Raji (cell line): ENCODE measurements around the gene CCDC172.

Experiments
- POLR2A ChIP-seq: IDR thresholded peaks from 2 replicates; pipeline ENCODE4 v1.6.1; 2011; ENCODE audit warnings: low read depth, low read length, control low read depth; ENCODE audit not compliant: insufficient read depth

CCDC172 gene, protein sequence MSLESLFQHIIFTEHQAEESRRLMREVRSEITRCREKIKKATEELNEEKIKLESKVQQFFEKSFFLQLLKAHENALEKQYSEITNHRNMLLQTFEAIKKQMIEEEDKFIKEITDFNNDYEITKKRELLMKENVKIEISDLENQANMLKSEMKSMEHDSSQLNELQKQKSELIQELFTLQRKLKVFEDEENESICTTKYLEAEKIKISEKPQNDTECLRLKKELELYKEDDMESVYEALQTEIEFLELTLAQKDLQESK

DNA sequence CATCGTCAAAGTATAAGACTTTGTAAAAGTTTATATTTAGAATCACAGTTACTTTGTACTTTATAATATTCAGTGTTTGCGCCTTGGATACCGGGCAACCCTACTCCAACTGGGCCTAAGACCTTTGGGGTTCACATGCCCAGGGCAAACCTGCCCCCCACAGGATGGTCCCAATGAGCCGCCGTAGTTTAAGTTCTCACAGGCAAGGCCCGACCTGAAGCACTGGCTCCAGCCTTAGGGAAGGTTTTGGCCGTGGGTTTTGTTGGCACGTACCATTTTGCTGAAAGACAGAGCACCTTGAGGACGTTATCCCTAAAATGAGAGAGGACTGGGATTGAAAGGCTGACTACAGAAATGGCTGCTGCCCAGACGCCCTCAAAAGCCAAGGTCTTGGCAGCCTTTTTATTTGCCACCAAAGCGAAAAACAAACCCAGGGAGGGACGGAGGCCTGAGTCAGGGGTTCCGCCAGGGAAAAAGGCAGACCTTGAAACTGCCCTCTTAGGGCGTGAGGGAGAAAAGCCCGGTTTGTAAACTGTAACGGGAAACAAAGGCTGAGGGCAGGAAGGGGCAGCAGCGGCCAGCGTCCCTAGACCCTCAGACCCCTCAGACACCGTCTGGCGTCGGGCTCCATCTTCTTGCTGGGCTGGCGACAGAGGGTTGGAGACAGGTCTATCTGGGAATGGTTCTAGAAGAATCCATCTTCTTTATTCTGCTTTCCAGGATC, at the start of gene CCDC172:
Gene CCDC172 (plus strand): TSS at position 222 of the 724 bp plus-strand sequence. CDS start 564 bp downstream, outside the sequence.
- no peak for TF ChIP-seq POLR2A

DNA sequence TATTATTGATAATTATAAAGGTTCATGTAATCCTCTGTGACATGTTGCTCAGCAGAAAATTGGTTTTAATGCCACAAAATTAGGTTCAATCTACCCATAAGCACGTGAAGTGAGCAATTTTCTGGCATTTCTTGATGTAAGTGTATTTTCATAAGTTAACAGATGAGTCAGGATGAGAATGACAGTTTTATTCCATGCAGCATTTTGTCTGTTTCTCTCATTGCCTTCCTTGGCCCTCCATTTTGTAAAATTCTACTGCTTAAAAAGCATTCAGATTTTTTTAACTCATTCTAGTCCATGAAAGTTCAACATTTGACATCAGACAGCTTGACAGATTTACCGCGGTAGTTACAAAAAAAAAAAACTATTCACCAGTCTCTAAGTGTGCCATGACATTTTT, 47.3 kb upstream of the CCDC172 start:
- no peak for TF ChIP-seq POLR2A

DNA sequence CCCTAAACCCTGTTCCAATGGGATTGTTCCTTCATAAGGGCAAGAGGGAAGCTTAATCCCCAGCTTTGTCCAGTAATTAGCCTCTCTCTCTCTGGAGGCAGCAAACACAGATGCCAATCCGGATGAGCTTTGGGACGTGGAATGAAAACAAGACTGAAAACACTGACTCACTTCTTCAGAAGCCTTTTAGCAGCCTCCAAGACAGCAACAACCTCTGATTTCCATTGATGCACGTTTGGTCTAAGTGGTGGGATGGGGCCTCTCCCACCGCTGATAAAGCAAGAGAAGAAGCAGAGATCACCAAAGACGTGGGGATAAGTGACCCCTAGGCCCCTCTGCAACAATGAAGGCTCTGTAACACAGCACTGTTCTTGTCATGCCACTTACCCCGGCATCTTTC, 45.4 kb upstream of the CCDC172 start:
- TF ChIP-seq POLR2A = no peak

DNA sequence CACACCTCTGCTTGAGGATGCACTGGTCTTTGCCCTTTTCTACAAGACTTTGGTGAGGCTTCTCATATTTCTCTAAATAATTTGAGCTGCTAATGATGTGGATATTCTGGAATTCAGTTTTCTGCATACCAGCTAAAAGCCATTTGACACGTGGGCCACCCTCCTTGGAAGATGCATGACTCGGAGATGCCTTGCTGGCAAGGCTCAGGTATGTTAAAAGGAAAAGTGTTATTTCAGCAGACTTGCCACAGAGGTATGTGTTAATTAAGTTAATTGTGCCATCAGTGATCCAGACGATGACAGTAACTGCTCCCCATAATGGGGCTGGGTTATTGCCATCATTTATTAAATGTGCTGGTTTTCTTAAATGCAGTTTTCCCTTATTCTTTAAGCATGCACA, 42.5 kb upstream of the CCDC172 start:
- no peak for TF ChIP-seq POLR2A

DNA sequence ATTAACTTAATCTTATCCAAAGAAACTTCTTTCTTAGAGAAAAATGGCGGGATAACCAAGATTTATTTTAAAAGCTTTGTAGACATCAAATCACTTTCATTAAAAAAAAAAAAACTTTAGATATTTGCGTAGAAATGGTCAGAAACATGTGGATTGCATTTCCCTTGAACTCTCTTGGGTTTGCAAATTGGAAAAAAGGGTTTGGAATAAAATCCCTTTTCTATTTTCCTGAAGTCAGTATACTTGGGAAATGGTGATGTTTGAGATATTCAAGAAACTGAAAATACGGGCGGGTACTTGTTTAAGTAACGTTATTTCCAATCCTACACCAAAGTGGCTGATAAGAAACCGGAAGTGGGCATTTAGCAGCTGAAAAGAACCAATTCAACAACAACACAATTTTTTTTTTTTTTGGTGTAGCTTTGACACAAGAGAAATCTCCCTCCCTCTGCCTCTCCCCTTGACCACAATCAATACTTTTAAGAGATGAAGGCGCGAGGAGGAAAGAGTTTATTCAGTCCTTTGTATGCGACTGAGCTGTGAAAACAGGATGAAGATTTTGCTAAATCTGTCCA, 37.5 kb upstream of the CCDC172 start:
- no peak for TF ChIP-seq POLR2A

DNA sequence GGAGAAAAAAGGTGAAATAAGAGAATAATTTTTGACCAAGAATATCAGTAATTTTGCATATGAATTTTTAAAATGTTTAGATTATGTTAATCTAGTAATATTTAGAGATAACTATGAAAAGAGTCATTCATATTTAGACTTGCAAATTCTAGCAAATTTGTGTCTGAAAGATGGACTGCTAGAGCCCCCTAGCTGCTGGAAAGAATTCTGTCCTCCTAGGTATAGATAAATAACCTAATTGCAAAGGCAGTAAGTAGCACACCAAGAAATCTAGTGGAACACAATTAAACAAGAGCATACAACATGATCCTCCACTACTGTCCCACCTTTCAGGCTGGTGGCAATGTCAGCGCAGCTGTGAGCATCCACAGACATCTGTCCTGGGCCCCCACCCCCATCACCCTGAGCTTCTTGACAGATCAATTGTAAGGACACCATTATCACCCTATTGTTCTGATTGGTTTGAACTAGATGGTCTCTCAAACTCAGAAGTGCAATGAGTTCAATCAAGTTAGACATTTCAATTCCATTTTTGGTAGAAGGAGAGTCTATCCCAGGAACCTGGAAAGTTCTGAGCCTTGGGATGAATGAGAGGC, 36.2 kb upstream of the CCDC172 start:
- TF ChIP-seq POLR2A = no peak

DNA sequence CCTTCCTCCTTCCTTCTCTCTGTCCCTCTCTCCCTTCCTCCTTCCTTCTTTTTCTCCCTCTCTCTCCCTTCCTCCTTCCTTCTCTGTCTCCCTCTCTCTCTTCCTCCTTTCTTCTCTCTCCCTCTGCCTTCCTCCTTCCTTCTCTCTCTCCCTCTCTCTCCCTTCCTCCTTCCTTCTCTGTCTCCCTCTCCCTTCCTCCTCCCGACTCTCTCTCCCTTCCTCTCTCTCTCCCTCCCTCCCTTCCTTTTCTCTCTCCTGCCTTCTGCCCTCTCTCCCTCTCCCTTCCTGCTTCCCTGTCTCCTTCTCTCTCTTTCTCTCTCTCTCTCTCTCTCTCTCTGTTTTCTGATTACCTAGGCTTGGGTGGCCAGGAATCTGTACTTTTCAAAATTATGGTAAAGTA, 34.6 kb upstream of the CCDC172 start:
- no peak for TF ChIP-seq POLR2A

DNA sequence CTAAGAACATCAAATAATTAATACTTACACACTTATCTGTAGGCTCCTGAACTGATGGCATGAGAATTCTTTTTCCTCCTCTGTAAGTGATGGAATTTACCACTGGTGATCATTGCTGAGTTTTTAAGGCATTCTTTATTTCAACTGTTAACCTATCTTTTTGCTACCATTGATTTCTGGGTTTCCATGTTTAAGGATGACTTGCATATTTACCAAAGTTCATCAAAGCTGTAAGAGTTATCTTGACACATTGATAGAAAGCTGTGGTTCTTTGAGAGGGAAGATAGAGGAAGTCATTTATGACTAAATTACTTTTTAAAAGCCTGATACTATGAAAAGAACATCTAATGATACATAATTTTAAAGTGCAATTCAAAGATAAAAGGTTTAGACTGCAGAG, 31.8 kb upstream of the CCDC172 start:
- no peak for TF ChIP-seq POLR2A

DNA sequence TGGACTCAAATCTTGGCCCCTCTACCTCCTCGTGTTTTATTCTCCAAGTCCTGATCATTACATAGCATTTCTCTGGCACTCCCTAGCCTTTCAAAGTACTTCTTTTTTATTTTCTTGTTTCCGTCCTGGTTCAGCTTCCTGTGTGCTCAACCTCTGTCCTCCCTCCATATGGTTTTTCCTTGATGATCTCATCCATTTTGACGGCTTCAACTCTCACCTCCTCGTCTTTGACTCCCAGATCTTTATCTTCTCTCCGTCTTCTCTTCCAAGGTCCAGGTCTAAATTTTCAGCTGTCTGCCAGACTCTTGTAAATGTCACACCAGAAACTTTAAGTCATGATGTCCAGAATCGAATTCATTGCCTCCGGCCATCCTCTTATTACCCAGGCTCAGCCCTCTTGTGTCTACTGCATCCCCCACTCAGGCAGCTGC, 27.9 kb upstream of the CCDC172 start:
- TF ChIP-seq POLR2A = no peak

DNA sequence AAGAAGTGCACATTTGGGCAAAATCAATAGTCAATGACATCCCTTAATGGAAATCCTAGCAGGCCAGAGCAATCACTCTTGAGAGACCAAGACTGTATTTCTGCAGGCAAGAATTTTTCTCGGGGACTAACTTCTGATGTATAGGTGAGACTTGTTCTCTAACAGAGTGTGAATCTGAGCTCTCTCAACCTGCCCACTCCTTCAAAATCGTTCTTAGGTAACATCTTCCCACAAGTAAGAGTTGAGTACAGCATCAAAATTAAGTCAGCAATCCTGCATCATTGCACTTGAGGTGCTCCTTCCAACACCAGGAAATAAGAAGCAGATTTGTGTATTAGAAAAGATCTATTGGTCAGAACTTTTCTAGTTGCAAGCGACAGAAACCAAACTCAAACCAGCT, 25.7 kb upstream of the CCDC172 start:
- no peak for TF ChIP-seq POLR2A

DNA sequence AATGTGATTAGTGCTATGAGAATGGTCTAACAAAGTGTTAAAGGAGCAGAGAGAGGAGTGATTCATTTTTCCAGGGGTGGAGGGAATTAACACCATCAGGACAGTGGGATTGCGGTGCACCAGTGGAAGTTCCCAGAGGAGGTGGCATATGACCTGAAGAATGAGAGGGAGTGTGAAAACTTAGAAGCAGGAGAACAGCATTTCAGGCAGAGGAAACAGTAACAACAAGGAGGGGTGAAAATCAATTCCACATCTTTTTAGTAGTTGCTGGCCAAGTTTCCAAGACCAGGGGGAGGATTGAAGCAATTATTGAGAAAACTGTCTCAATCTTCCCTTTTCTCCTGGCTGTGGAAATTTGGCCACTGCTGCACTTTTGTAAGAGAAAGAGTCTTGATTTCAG, 23.7 kb upstream of the CCDC172 start:
- no peak for TF ChIP-seq POLR2A

DNA sequence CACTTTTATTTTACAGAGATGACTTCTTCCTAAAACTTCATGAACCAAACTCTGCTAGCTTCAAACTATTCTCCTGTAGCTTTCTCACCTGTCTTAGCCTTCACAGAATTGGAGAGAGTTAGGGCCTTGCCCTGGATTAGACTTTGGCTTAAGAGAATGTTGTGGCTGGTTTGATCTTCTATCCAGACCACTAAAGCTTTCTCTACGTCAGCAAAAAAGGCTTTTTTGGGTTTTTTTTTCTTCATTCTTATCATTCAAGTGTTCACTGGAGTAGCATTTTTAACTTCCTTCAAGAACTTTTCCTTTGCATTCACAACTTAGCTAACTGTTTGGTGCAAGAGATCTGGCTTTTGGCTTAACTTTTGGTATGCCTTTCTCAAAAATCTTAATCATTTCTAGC, 19.3 kb upstream of the CCDC172 start:
- no peak for TF ChIP-seq POLR2A

DNA sequence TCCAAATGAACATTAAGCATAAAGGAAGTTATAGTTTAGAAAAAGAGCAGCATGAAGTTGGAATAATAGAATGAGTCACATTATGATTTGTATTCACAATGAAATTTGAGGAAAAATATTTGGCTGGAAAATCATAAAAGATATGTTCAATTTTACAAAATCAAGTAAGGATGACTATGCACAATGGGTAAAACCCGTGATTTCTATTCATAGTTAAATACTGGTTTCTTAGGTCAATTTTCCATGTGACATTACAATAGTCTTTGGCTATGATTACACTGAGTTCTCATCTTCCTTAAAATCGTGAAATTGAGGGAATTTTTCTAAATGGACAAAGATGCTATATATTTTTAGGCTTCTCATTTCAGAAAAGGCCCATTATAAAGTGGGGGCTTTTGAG, 17.4 kb upstream of the CCDC172 start:
- no peak for TF ChIP-seq POLR2A

DNA sequence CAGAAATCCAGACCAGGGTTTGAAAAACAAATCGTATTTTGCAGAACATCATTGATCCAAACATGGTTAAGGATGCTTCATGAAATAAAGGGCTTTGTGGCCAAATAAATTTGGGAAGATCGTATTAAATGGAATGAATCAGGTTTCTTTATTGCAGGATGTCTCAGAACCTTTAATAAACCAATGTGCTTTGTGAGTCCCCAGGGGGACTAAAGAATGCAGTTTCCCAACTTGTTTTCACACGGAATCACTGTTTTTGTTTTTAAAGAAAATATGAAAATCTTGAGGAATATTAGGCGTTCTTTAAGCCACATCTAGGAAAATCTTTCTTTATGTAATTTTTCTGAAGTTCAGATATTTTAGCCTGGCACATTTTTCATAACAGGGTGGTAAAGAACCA, 16.8 kb upstream of the CCDC172 start:
- no peak for TF ChIP-seq POLR2A

DNA sequence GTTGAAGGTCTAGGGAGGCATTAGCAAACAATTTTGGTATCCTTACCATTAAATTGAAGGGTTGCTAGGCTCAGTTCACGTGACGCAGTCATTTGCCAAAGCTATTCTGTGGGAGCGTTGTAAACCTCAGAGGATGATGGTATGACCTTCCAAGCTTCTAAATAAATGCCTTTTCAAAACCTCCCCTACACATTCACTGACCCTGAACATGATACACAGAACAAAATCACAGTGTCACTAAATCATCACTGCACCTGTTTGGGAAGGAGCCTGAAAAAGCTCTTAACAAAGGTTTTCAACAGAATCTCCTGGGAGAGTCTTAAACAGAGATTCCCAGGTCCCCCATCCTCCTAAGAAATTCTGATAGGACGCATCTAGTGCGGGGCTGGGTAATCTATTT, 13.2 kb upstream of the CCDC172 start:
- no peak for TF ChIP-seq POLR2A
